GM12891 (cell line): ENCODE measurements around the gene STARD13.
"Not testable (repeated sequence)": the region's sequence is repeated elsewhere in the genome, so short reads cannot be mapped to it uniquely, and the experiment has no call there.

Experiments used
- DNase-seq: peaks from one replicate; pipeline ENCODE4 v3.0.0; 2011; ENCODE audit warnings: low spot score; ENCODE audit not compliant: insufficient read length
- FAIRE-seq: peaks from 2 replicates; lab custom pipeline; 2011; peaks lifted over from hg19 to GRCh38; lab: Jason Lieb, UNC
- PAX5 ChIP-seq: IDR thresholded peaks from 2 replicates; pipeline ENCODE4 v1.6.1; 2011; ENCODE audit warnings: low read length, moderate library complexity, mild to moderate bottlenecking; ENCODE audit not compliant: insufficient read depth, severe bottlenecking
- POLR2A ChIP-seq: IDR thresholded peaks from 2 replicates; pipeline ENCODE4 v1.6.1; 2011; ENCODE audit warnings: low read depth, low read length, control low read depth
- POLR2AphosphoS5 ChIP-seq: IDR thresholded peaks from 2 replicates; pipeline ENCODE4 v1.6.1; 2011; ENCODE audit warnings: low read depth, low read length, control low read depth
- POU2F2 ChIP-seq: IDR thresholded peaks from 2 replicates; pipeline ENCODE4 v1.6.1; 2011; ENCODE audit warnings: low read depth, mild to moderate bottlenecking, control low read depth, low read length, moderate library complexity
- SPI1 ChIP-seq: IDR thresholded peaks from 2 replicates; pipeline ENCODE4 v1.6.1; 2011; ENCODE audit warnings: low read depth, low read length, control low read depth
- TAF1 ChIP-seq: IDR thresholded peaks from 2 replicates; pipeline ENCODE4 v1.6.1; 2011; ENCODE audit warnings: low read depth, low read length, control low read depth

STARD13 gene

GRCh38 chr13:33184530-33184929 is 101.0 kb downstream of the STARD13 start:
- TF ChIP-seq PAX5: no peak
- no peak for TF ChIP-seq SPI1
- TF ChIP-seq POU2F2: no peak
- no peak for TF ChIP-seq POLR2A
- TF ChIP-seq POLR2AphosphoS5: no peak
- TF ChIP-seq TAF1: no peak
- FAIRE-seq (no peak), DNase-seq (no peak)

- TF ChIP-seq TAF1 (no peak), POU2F2 (no peak), POLR2A (no peak), SPI1 (no peak), PAX5 (no peak), POLR2AphosphoS5 (no peak)
- FAIRE-seq: no peak
- DNase-seq: no peak
Observed at GRCh38 chr13:33184112-33184490, 101.5 kb downstream of the STARD13 start.

GRCh38 chr13:33183431-33184111 is 102.0 kb downstream of the STARD13 start:
- TF ChIP-seq POU2F2 (no peak), POLR2A (no peak), POLR2AphosphoS5 (no peak), TAF1 (no peak)
- DNase-seq (no peak), FAIRE-seq (no peak)

GRCh38 chr13:33182729-33183128 is 102.8 kb downstream of the STARD13 start:
- FAIRE-seq: no peak
- TF ChIP-seq PAX5 (peak; percentile 15), TAF1 (no peak)

GRCh38 chr13:33181264-33181663 is 104.3 kb downstream of the STARD13 start:
- no peak for FAIRE-seq
- TF ChIP-seq SPI1 (no peak), POU2F2 (no peak), PAX5 (no peak), TAF1 (no peak), POLR2A (no peak), POLR2AphosphoS5 (no peak)

More at GRCh38 chr13:33182729-33183128, 102.8 kb downstream of the STARD13 start:
- DNase-seq: no peak

GRCh38 chr13:33180122-33180804 is 105.3 kb downstream of the STARD13 start:
- FAIRE-seq (no peak), DNase-seq (no peak)
- TF ChIP-seq POU2F2: no peak

More at GRCh38 chr13:33181264-33181663, 104.3 kb downstream of the STARD13 start:
- no peak for DNase-seq

- DNase-seq: no peak
- TF ChIP-seq TAF1 (no peak), POLR2AphosphoS5 (no peak), POLR2A (no peak), PAX5 (no peak), POU2F2 (no peak), SPI1 (no peak)
- no peak for FAIRE-seq
Observed at GRCh38 chr13:33179463-33179862, 106.1 kb downstream of the STARD13 start.

- no peak for FAIRE-seq
- TF ChIP-seq POU2F2 (no peak), PAX5 (no peak), POLR2AphosphoS5 (no peak), SPI1 (no peak), TAF1 (no peak)
- no peak for DNase-seq
Observed at GRCh38 chr13:33178209-33178840, 107.2 kb downstream of the STARD13 start.

- FAIRE-seq: not testable (repeated sequence)
Observed at GRCh38 chr13:33177340-33178208, 108.0 kb downstream of the STARD13 start.

GRCh38 chr13:33176526-33176925 is 109.0 kb downstream of the STARD13 start:
- TF ChIP-seq PAX5: no peak
- no peak for TF ChIP-seq TAF1
- no peak for TF ChIP-seq POU2F2
- no peak for TF ChIP-seq POLR2AphosphoS5
- no peak for TF ChIP-seq POLR2A

More at GRCh38 chr13:33177340-33178208, 108.0 kb downstream of the STARD13 start:
- not testable (repeated sequence) for DNase-seq

More at GRCh38 chr13:33176526-33176925, 109.0 kb downstream of the STARD13 start:
- FAIRE-seq (no peak), DNase-seq (no peak)
